ENCODE results near the gene CDH4.

CDH4 gene

DNA sequence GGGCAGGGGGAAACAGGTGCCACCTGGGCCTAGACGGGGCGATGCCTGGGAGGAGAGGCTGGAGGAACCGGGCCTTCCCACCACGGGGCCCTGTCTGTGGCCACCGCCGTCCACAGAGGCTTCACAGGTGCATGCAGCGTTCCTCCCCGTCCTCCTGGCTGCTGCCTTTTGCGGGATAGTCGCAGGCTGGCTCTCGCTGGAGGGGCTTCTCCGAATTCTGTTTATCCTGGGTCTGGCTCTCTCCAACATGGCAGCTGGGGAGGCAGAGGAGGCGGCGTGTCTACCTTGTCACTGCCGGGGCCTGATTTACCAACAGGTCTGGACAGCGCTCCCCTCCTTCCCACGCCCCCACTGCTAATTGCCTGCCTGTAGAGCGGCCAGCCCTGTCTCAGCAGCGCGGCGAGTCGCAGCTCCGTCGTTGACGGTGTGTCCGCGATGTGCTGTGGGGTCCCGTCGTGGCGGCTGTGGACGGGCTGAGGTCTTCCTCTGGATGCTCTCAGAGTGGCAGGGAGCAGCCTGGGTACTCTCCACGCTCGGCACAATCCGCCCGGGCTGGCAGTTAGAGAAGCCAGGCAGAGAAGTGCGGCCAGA lies 550.8 kb downstream of the CDH4 start:
- TF ChIP-seq, protein P1, sequence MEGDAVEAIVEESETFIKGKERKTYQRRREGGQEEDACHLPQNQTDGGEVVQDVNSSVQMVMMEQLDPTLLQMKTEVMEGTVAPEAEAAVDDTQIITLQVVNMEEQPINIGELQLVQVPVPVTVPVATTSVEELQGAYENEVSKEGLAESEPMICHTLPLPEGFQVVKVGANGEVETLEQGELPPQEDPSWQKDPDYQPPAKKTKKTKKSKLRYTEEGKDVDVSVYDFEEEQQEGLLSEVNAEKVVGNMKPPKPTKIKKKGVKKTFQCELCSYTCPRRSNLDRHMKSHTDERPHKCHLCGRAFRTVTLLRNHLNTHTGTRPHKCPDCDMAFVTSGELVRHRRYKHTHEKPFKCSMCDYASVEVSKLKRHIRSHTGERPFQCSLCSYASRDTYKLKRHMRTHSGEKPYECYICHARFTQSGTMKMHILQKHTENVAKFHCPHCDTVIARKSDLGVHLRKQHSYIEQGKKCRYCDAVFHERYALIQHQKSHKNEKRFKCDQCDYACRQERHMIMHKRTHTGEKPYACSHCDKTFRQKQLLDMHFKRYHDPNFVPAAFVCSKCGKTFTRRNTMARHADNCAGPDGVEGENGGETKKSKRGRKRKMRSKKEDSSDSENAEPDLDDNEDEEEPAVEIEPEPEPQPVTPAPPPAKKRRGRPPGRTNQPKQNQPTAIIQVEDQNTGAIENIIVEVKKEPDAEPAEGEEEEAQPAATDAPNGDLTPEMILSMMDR (IDR thresholded peaks at IDR 0.05; ENCODE audit: low read depth, low read length), result no peak
- H3K4me3 ChIP-seq (replicated peaks in 1 of 2; ENCODE audit: low read depth in 2 of 2, low read length in 2 of 2), result no peak overlapping the region
- no peak for DNase-seq (ENCODE audit: low read depth in 2 of 2)

DNA sequence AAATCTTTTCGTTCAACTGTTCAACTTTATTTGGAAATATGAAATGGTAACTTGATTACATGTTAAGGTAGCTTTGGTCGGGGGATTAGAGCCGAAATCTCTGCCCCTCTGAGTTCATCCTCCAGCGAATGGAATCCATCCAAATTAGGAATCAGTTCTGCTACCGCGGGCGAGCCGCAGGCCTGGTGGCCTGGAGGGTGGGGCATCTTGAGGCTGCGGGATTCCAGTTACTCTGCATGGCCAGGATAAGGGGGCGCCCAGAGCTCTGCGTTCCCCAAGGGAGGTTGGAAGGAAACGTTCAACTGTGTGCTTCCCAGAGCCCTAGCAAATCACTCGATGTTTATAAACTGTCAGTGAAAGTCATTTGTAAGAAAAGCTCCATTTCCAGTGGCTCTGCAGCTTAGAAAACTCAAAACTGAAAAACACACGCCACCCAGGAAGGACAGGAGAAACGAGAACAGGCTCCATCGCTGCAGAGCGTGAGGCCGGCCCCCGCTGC lies 551.4 kb downstream of the CDH4 start:
- no peak overlapping the region for H3K4me3 ChIP-seq (replicated peaks in 1 of 2; ENCODE audit: low read depth in 2 of 2, low read length in 2 of 2)
- TF ChIP-seq, protein P1 (IDR thresholded peaks at IDR 0.05; ENCODE audit: low read depth, low read length), result no peak
- DNase-seq (ENCODE audit: low read depth in 2 of 2), result peak in 1 of 2 donors; percentile 4

DNA sequence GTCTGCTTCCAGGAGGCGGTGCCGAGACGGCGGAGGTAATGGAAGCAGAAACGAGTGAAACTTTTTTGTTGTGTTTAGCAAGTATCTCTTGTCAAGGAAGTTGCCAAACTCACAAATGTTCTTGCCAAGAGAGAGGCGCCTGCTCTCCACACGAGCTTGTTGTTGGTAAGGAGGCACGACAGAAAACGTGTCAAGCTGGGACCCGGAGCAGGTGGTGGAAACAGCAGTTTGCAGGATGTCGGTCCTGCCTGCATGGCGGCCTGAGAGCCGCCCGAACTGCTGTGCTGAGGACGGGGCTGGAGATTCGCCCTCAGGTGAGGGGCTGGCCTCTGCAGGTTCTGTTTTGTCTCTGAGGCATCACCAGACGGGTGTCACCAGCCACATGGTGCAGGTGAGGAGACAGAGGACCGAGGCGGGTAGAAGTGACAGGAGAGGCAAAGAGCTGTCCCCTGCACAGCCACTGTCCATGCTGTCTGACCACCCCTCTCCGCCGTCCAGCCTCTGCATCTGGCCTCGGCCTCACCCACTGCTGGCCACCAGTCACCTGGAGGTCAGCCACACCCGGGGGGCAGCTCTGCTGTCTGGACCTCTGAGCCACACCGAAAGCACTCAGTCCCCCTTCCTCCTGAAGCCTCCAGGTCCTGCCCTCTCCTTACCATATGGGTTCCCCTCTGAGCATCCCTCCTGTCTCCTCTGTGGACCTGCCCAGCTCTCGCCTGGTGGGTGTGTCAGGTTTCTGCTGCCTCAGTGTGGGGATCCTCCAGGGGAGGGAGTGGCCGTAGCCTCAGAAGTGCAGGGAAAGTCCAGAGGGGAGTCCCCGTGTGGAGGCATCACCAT lies 552.1 kb downstream of the CDH4 start:
- DNase-seq (ENCODE audit: low read depth in 2 of 2), result peak in 1 of 2 donors; percentile 11
- H3K4me3 ChIP-seq (replicated peaks in 1 of 2; ENCODE audit: low read depth in 2 of 2, low read length in 2 of 2), result no peak overlapping the region
- TF ChIP-seq, protein P1 (IDR thresholded peaks at IDR 0.05; ENCODE audit: low read depth, low read length), result no peak

DNA sequence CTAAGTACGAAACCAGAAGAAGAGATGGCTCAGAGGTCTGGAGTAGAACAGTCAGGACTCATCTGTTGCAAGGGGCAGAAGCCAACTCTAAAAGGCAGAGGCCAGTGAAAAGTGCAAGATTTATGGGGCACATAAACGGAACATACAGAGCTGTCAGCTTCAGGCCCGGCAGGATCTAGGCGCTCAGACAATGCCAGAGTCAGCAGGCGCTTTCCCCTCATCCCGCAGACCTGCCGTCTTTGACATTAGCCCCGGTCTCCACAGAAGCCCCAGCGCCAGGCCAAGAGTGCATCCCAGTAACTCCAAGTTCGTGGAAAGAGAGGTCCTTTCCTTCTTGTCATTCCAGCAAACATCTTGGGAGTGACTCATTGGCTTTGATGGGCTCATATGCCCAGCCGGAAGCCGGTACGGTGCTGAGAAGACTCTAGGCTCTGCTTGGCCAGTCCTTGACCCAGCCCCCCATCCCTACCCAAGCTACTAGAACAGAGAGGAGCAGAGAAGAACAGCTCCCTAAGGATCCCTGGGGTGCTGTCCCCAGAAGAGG lies 552.8 kb downstream of the CDH4 start:
- TF ChIP-seq, protein P1 (IDR thresholded peaks at IDR 0.05; ENCODE audit: low read depth, low read length), result no peak
- DNase-seq (ENCODE audit: low read depth in 2 of 2), result no peak
- no peak overlapping the region for H3K4me3 ChIP-seq (replicated peaks in 1 of 2; ENCODE audit: low read depth in 2 of 2, low read length in 2 of 2)

DNA sequence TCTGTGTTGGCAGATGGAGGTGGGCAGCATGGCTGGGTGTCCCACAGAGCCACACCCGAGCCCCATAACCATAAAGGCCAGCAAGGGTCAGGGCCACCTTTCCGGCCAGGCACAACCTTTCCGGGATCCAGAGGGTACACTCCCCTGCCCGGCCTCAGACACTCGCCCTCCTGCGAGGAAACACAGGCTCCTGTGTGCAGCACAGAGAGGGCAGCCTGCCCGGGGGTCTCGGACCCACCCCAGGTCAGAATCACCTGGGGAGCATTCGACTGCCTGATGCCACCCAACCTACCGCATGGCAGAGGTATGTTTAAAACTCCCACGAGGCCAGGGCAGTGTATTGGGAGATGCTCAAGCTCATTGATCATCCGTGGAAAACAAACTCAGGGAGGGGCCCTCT lies 553.3 kb downstream of the CDH4 start:
- DNase-seq (ENCODE audit: low read depth in 2 of 2), result no peak
- H3K4me3 ChIP-seq (replicated peaks in 1 of 2; ENCODE audit: low read depth in 2 of 2, low read length in 2 of 2), result no peak overlapping the region
- TF ChIP-seq, protein P1 (IDR thresholded peaks at IDR 0.05; ENCODE audit: low read depth, low read length), result no peak

DNA sequence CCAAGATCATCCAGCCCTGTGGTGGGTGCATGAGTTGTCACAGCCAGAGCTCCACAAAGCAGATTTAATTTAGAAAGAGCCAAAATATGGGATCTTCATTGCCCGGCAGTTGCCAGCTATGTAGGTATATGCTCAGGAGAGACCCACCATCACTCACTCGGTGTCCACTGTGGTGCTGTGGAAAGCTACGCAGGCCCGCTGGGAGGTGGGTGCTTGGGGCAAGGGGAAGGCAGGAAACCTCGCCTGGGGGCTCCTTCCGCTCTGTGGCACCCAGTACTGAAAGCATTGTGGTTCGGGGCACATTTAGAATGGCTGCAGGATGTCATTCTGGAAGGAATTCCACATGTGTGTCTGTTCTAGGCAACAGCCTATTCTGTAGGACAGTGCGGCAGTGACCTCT lies 553.7 kb downstream of the CDH4 start:
- no peak overlapping the region for H3K4me3 ChIP-seq (replicated peaks in 1 of 2; ENCODE audit: low read depth in 2 of 2, low read length in 2 of 2)
- TF ChIP-seq, protein P1 (IDR thresholded peaks at IDR 0.05; ENCODE audit: low read depth, low read length), result no peak
- DNase-seq (ENCODE audit: low read depth in 2 of 2), result no peak
